GM18505 (cell line): ENCODE measurements around the gene DEK.
A peak's percentile ranks its signal among the peaks of the same experiment; 100 is the strongest.
"Not testable (repeated sequence)": the region's sequence is repeated elsewhere in the genome, so short reads cannot be mapped to it uniquely, and the experiment has no call there.

Experiments
- ATAC-seq: cut with Tn5 transposase; IDR thresholded peaks from one replicate; pipeline ENCODE4 v1.9.1; 2021; ENCODE audit not compliant: unreplicated experiment
- POLR2A ChIP-seq: IDR thresholded peaks from 4 replicates; pipeline ENCODE4 v1.6.1; 2011; ENCODE audit warnings: borderline replicate concordance; ENCODE audit not compliant: insufficient read depth, insufficient read length; ENCODE audit errors: extremely low read depth

The DEK gene, protein sequence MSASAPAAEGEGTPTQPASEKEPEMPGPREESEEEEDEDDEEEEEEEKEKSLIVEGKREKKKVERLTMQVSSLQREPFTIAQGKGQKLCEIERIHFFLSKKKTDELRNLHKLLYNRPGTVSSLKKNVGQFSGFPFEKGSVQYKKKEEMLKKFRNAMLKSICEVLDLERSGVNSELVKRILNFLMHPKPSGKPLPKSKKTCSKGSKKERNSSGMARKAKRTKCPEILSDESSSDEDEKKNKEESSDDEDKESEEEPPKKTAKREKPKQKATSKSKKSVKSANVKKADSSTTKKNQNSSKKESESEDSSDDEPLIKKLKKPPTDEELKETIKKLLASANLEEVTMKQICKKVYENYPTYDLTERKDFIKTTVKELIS

DNA sequence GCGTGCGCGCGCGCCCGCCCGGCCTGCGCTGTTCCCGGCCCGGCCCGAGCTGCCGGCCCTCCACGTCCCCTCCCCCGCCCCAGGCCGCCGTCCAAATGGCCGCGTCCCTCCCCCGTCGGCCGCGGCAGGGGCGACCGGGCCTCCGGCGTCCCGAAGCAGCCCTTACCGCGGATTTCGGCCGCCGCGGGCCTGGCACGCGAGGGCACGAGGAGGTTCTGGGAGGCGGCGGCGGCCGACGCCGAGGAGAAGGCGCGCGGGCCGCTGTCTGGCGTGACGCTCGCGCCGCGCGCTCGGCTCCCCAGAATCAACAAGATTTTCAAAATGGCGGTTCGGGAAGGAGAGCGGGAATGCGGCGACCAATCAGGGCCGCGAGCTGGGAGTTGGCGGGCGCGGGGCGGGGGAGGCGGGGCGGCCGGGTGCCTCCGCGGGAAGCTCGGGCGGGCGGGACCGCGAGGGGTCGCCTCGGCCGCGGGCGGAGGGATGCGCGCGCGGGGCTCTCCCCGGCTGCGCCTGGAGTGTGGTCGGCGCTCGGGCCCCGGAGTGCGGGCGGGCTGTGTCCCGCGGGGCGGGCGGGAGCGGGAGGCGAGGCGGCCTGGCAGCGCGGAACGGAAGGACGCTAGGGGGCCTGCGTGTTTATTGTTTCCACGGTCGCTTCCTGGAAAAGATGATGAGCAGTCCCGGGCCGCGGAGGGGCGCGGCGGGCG, at the start of gene DEK:
TSS of gene DEK (minus strand) at position 312 of the 704 bp plus-strand sequence. CDS start 543 bp downstream, outside the sequence.
- ATAC-seq: peak; percentile 44

DNA sequence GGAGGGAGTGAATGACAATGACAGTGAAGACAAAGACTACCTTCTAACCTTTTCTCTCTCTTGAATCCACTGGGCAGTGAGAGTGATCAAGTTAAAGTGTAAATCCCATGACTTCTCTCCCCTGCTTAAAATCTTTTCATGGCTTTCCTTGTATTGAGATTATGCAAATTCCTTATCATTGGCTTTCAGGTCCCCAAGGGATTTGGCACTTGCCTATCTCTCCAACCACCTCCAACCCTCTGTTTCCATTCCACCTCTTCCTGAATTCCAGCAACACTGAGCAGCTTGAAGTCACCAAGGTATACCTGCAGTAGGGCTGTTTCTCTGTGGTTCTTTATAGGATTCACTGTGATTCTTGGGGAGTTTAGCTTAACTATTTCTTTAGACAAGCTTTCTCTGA, 48.0 kb upstream of the DEK start:
- ATAC-seq: no peak
- TF ChIP-seq POLR2A: no peak

More for the DNA sequence above, at the start of gene DEK:
- TF ChIP-seq POLR2A: peak; percentile 58

DNA sequence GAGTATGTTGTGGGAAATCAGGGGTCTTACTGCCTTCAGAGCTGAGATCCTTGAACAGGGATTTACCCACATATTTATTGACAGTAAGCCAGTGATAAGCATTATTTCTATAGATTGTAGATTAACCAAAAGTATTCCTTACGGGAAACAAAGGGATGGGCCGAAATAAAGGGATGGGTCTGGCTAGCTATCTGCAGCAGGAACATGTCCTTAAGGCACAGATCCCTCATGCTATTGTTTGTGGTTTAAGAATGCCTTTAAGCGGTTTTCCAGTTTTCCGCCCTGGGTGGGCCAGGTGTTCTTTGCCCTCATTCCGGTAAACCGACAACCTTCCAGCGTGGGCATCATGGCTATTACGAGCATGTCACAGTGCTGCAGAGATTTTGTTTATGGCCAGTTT, 45.7 kb upstream of the DEK start:
- not testable (repeated sequence) for ATAC-seq

DNA sequence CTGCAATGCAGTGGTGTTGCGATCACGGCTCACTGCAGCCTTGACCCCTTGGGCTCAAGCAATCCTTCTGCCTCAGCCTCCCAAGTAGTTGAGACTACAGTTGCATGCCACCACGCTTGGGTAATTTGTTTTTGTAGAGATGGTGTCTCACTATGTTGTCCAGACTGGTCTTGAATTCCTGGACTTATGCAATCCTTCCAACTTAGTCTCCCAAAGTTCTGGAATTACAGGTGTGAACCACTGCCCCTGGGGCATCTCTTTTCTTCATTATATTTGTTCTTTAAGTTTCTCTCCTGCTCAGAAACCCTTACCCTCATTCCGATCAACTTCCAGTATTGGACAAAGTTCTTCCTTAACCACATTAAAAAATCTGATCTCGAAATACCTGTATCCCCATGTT, 44.7 kb upstream of the DEK start:
- no peak for TF ChIP-seq POLR2A
- ATAC-seq: no peak

DNA sequence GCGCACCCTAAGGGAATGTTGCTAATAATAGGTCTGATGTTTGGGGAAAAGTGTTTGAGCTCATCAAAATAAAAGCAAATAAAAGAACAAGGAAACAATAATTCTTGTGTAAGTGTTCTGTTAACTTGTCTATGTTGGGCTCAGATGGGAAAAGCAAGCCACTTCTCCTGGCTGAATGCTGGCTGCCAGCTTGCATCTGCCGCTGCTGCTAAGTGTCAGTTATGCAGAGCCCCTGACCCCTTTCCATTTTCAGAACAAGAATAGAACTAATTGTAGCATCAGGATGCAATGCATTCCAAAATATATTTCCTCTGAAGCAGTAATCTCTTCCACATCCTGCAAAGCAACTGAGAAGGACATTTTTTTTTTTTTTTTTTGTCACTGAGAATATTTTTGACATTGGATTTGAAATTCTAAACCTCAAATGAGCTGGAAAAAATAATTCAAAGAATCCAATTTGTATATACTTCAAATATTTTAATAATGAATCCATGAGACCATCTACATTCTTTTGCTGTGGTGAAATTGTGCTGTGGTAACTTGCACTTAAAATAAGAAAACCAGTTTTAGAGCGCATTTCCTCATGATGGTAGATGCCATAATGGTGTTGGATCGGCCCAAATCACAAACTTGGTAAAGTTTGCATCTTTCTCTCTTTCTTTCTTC, 43.9 kb upstream of the DEK start:
- TF ChIP-seq POLR2A: no peak

DNA sequence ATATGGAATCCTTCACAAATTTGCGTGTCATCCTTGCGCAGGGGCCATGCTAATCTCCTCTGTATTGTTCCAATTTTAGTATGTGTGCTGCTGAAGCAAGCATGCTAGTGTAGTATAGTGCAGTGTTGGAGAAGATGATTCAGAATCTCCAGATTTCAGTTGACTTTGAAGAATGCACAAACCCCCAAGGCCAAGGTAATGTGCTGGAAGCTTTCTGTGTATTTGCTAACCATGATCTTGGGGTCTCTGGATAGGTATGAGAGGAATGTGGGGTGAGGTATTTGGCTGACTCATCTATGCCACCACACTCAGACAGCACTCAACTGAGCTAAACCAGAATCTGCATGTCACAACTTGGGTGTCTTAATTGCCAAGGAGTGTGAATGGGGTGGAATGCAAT, 42.6 kb upstream of the DEK start:
- no peak for ATAC-seq
- no peak for TF ChIP-seq POLR2A

More for the DNA sequence above, 43.9 kb upstream of the DEK start:
- no peak for ATAC-seq

DNA sequence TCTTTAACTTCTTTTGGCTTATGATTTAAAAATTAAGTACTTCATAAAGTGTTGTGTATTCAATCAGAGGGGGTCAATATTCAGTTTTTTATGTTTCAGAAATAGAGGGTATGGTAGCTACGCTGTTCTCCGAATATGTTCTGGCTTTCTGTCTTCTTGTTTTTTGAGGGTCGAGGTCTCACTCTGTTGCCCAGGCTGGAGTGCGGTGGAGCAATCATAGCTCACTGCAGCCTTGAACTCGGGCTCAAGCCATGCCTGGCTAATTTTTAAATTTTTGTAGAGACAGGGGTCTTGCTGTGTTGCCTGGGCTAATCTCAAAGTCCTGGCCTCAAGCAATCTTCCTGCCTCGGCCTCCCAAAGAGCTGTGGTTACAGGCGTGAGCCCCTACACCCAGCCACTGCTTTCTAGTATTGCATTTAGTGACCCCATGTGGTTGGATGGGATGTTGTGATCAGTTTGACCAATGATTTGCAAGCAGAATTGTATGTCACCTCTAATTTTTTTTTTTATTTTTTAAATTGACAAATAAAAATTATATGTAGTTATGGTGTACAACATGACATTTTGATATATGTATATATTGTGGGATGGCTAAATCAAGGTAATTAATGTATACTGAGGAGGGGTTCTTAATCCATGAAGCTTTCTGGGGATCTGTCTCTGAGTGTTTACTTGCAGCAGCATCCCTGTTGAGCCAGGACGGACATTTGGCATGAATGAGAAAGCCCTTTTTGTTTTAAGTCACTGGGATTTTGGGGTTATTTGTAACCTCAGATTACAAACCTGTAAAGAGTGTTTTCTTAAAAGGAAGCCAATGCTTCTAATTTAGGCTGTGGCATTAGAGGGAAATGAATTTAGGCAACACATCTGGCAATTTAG, 38.5 kb upstream of the DEK start:
- ATAC-seq: no peak
- no peak for TF ChIP-seq POLR2A

DNA sequence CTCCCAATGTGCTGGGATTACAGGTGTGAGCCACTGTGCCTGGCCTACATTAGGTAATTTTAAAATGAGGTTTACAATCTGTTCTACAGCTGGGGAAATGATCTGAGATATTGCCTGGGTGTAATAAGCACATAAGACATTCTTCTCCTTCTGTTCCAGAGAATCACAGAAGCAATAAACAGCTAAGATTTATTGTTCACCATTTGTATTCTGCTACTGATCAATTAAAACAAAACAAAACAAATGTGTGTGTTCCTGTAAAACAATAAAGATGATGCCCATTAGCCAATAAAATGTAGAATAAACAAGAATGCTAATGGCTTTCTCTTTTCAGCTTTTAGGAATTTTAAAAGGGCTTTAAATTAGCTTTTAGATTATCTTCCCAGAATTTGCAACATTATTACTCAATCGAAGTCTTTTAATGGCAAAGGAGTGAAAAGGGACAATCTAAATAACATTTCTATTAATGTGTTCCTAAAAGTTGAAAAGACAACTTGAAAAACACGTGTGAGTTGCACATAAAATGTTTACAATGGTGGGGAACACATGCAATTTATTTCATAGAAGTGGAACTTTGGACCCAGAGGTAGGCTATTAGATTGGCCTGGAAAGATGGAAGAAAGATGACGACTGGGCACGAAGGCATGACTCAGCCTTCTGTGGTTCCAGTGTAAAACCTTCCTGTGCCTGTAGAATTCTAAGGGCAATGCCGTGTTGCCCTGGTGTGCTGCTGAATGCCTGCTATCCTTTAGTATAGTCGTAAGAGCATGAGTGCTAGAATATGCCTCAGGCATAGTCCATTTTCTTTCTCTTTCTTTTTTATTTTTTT, 29.0 kb upstream of the DEK start:
- TF ChIP-seq POLR2A: no peak
- ATAC-seq: no peak

DNA sequence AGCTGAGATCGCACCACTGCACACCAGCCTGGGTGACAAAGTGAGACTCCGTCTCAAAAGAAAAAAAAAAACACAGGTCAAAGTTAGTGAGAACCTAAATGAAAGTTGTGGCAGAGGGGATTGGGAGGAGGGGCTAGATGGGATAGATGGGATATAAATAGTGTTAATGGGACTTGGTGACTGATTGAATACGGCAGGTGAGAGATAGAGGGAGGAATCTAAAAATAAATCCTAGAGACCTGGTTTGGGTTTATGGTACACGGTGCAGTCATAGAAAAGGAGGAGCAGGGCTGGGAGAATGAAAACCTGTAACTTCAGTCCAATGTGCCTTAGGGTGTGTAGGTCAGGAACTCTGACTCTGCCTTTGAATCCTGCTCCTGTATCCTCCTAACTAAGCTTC, 25.0 kb upstream of the DEK start:
- no peak for ATAC-seq
- TF ChIP-seq POLR2A: no peak

DNA sequence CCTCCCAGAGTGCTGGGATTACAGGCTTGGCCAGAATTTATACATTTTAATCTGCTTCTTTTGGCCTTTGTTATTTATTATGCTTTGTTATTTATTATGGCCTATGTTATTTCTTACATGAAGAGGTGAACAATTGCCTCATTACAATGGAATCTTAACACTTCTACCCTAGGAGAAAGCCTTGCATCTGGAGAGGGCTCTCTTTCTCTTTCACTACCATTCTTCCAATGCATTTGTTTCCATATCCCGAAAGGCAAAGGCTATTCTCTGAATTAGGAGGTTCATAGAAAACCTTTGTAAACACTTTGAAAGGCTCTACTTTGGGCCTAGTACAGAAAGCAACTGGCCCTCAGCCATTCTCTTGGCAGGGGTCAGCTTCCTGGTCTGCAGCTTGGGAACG, 19.9 kb upstream of the DEK start:
- ATAC-seq: no peak
- no peak for TF ChIP-seq POLR2A

DNA sequence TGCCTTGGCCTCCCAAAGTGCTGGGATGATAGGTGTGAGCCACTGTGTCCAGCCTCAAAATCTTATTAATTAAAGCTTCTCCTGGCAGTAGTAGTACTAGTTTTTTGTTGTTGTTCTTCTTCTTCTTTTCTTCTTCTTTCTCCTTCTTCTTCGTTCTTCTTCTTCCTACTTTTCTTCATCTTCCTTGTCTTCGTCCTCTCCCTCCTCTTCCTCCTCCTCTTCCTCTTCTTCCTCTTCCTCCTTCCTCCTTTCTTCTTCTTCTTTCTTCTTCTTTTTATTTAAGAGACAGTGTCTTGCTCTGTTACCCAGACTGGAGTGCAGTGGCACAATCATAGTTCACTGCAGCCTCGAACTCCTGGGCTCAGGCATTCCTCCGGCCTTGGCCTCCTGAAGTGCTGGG, 17.2 kb upstream of the DEK start:
- TF ChIP-seq POLR2A: no peak
- ATAC-seq: no peak

DNA sequence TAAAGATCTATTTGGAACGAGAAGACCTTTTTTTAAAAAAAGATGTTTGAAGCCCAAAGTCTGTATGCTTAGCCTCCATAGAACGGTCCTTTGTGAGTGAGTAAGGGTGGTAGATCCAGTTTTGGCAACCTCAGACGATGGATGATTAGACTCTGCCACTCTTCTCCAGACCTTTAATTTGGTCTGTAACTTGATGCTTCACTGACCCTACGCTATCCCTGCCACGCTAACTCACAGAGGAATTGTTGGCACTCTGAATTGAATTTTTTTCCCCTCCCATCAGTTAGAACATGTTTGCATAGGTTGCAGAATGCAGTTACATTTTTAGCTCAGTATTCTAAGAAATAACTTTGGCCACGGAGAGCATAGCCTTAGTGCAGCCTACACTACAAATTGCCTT, 15.8 kb upstream of the DEK start:
- TF ChIP-seq POLR2A: no peak
- ATAC-seq: no peak
